Nephron (organoid): Measurements from ENCODE around the gene GEMIN8.

Experiments
- H3K27ac Mint-ChIP-seq, 3 experiments: 2 replicates each; pipeline ENCODE4 v1.8.0; 2020; ENCODE audit warnings: mixed read lengths in 3 of 3, mild to moderate bottlenecking in 2 of 3, moderate library complexity in 1 of 3
- H3K27me3 Mint-ChIP-seq: 2 replicates; pipeline ENCODE4 v1.8.0; 2021; ENCODE audit warnings: low read depth, mild to moderate bottlenecking, moderate library complexity, mixed read lengths
- H3K36me3 Mint-ChIP-seq: 2 replicates; pipeline ENCODE4 v1.8.0; 2020; ENCODE audit warnings: low read depth, mixed read lengths
- H3K4me1 Mint-ChIP-seq: 2 replicates; pipeline ENCODE4 v1.8.0; 2020; ENCODE audit warnings: mixed read lengths
- H3K4me3 Mint-ChIP-seq, 3 experiments: 2 replicates each; pipeline ENCODE4 v1.8.0; 2020; ENCODE audit warnings: mild to moderate bottlenecking in 3 of 3, mixed read lengths in 3 of 3, moderate library complexity in 2 of 3
- H3K9me3 Mint-ChIP-seq: 2 replicates; pipeline ENCODE4 v1.8.0; 2020; ENCODE audit warnings: mixed read lengths
- TF ChIP-seq, protein P1 (sequence below), 3 experiments: fragments of 200-600 bp; sonication (generic); IDR thresholded peaks; one replicate each; pipeline ENCODE4 v1.5.0; 2021; ENCODE audit warnings: antibody characterized with exemption in 3 of 3; ENCODE audit not compliant: unreplicated experiment in 3 of 3

GEMIN8 gene, protein sequence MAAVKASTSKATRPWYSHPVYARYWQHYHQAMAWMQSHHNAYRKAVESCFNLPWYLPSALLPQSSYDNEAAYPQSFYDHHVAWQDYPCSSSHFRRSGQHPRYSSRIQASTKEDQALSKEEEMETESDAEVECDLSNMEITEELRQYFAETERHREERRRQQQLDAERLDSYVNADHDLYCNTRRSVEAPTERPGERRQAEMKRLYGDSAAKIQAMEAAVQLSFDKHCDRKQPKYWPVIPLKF

DNA sequence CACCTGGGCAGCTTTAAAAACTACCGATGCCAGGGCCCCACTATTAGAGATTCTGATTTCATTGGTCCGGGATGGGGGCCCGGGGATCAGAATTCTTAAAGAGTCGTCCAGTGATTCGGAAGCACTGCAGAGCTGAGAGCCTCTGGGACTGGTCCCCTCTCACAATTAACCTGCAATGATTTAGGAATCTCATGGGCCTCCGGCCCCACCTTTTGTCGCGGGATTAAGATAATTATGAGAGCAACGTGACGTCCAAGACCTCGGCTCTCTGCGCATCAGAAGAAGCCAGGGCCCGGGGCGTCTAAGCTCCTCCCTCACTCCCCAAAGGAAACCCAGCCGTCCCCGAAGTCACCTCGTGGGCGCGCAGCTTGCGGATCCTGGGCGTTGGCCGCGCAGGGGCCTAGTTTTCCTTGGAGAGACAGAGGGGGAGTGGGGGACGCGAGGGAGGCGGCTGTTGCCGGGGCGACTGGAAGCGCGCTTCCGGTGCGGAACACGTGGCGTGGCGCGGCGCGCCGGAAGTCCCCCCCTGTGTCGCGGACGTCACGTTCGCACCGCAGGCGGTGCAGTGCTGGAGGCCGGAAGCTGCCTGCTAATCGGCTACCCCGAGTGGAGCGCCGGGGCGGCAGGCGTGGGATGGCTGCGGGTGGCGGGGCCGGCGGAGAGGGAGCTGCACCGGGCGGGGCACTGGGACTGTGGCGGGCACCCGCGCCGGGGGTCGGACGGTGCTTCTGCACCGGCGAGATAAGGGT, at the start of gene GEMIN8:
GEMIN8 (minus strand) TSS at position 468 of the 749 bp plus-strand sequence. CDS start 8,414 bp downstream, outside the sequence.
- Mint-ChIP-seq H3K27me3 (no peaks in the 10 kb centered on the region), H3K4me3 (peak within 1 kb of the TSS; percentile 93 to 97 (median 93)), H3K4me1 (peaks cover 13% of the 10 kb centered on the region), H3K27ac (peak within 1 kb of the TSS; percentile 90 to 96 (median 95)), H3K9me3 (no peaks in the 10 kb centered on the region), H3K36me3 (no peaks in the 10 kb centered on the region)
- TF ChIP-seq, protein P1, sequence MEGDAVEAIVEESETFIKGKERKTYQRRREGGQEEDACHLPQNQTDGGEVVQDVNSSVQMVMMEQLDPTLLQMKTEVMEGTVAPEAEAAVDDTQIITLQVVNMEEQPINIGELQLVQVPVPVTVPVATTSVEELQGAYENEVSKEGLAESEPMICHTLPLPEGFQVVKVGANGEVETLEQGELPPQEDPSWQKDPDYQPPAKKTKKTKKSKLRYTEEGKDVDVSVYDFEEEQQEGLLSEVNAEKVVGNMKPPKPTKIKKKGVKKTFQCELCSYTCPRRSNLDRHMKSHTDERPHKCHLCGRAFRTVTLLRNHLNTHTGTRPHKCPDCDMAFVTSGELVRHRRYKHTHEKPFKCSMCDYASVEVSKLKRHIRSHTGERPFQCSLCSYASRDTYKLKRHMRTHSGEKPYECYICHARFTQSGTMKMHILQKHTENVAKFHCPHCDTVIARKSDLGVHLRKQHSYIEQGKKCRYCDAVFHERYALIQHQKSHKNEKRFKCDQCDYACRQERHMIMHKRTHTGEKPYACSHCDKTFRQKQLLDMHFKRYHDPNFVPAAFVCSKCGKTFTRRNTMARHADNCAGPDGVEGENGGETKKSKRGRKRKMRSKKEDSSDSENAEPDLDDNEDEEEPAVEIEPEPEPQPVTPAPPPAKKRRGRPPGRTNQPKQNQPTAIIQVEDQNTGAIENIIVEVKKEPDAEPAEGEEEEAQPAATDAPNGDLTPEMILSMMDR (IDR thresholded peaks at IDR 0.05; ENCODE audit: unreplicated experiment in 3 of 3) = no peak

DNA sequence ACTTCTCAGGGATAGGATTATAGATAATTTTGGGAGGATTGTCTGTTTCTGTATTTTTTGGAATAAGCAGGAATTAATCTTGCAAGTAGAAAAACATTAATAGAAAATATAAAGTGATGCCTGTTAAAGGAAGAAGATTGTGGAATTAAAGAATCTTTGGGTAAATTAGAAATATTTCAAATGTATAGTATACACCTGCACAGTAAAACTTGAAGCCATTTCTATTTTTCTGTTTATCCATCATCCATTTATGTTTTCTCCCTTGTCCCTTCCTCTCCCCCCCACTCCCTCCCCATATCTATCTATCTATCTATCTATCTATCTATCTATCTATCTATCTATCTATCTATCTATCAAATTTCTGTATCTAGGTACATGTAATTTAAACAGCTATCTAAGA, 46.9 kb upstream of the GEMIN8 start:
- no peaks in the 10 kb centered on the region for H3K36me3 Mint-ChIP-seq

DNA sequence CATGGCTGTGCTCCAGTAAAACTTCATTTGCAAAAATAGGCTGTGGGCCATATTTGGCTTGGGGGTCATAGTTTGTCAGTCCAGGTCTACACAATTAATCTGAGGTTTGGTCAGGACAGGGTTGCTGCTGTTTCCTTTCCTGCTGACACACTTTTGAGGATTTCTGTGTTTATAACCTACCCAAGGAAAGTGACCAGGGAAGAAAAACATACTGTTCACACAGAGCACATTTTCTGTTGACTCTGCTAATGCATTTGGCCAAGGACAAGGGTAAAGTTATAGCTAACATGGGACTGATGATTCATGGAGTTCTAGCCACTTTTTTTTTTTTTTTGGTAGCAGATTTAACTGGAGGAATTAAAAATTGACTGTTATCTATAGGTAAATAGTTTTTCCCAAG, 43.9 kb upstream of the GEMIN8 start:
- TF ChIP-seq, protein P1 (IDR thresholded peaks at IDR 0.05; ENCODE audit: unreplicated experiment in 3 of 3) = no peak
- Mint-ChIP-seq H3K27me3 (no peaks in the 10 kb centered on the region), H3K4me3 (no peak overlapping the region), H3K4me1 (peaks cover 12% of the 10 kb centered on the region), H3K27ac (peak overlapping the region; percentile 48 to 68 (median 49)), H3K9me3 (no peaks in the 10 kb centered on the region), H3K36me3 (no peaks in the 10 kb centered on the region)

More for the DNA sequence above, 46.9 kb upstream of the GEMIN8 start:
- Mint-ChIP-seq H3K9me3 (no peaks in the 10 kb centered on the region), H3K27ac (no peak overlapping the region), H3K4me3 (no peak overlapping the region), H3K27me3 (no peaks in the 10 kb centered on the region), H3K4me1 (peaks cover 12% of the 10 kb centered on the region)
- TF ChIP-seq, protein P1 (IDR thresholded peaks at IDR 0.05; ENCODE audit: unreplicated experiment in 3 of 3) = no peak

DNA sequence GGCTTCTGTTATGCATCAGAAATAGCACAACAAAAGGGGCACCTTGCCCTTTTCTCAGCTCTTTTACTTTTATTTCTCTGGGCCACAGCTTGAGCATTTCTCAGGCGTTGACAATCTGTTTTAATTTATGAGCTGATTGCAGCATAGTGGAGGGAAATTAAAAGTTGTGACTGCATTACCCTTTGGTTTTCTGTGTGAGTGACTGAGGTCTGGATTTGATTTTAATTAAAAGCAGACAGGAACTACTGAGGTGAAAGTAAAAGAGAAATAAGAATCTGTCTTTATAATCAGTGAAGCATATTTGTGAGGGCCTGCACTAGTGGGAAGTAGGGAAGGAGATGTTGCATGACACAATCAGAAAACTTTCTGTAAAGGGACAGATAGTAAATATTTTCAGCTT, 43.4 kb upstream of the GEMIN8 start:
- peaks cover 12% of the 10 kb centered on the region for H3K4me1 Mint-ChIP-seq
- no peaks in the 10 kb centered on the region for H3K27me3 Mint-ChIP-seq
- no peaks in the 10 kb centered on the region for H3K9me3 Mint-ChIP-seq
- peak overlapping the region; percentile 48 to 68 (median 49) for H3K27ac Mint-ChIP-seq
- no peak overlapping the region for H3K4me3 Mint-ChIP-seq
- TF ChIP-seq, protein P1 (IDR thresholded peaks at IDR 0.05; ENCODE audit: unreplicated experiment in 3 of 3) = no peak
- H3K36me3 Mint-ChIP-seq = no peaks in the 10 kb centered on the region

DNA sequence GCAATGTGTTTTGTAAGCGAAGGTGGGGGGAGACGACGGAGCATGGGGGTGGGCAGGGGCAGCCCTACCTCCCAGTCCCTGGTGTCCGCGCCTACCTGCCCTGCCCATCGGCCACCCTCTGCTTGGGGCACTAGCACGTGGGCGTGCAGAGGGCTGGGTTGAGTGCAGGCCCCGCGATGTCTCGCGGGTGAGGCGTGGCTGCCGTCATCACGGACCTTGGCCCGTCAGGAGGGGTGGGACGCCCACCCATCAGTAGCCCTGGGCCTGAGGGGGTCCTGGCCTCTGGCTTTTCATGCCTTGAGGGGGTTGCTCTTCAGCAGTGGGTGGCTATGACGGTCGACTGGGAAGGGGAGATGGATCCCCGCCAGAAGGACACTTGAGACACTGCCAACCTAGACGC, 36.1 kb upstream of the GEMIN8 start:
- Mint-ChIP-seq H3K27me3 (no peaks in the 10 kb centered on the region), H3K36me3 (no peaks in the 10 kb centered on the region), H3K4me1 (no peaks in the 10 kb centered on the region), H3K4me3 (no peak overlapping the region), H3K9me3 (no peaks in the 10 kb centered on the region), H3K27ac (no peak overlapping the region)
- TF ChIP-seq, protein P1 (IDR thresholded peaks at IDR 0.05; ENCODE audit: unreplicated experiment in 3 of 3) = no peak
